ENCODE results near the gene ROBO4.
A peak's percentile ranks its signal among the peaks of the same experiment; 100 is the strongest.

The ROBO4 gene

GRCh38 chr11:124839128-124839971 is 58.3 kb downstream of the ROBO4 start:
- no peak for DNase-seq

- DNase-seq: no peak
These were observed 58.9 kb downstream of the ROBO4 start for GRCh38 chr11:124838805-124839127.

DNA sequence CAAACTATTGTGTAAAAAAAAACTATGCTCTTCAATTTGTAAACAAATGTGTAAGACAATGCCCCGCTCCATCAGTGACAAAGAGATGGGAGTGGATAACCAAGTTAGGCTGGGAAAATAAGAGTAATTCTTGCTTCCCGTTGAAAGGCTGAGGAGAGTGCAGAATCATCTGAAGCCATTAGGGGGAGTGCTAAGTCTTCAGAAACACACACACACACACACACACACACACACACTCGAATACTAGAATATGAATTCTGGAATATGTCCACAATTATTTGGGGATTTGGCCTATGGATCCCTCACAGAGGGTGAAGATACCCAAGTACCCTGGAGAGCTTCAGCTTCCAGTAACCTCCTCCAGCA is 60.2 kb downstream of the ROBO4 start:
- DNase-seq: peak; percentile 27

DNA sequence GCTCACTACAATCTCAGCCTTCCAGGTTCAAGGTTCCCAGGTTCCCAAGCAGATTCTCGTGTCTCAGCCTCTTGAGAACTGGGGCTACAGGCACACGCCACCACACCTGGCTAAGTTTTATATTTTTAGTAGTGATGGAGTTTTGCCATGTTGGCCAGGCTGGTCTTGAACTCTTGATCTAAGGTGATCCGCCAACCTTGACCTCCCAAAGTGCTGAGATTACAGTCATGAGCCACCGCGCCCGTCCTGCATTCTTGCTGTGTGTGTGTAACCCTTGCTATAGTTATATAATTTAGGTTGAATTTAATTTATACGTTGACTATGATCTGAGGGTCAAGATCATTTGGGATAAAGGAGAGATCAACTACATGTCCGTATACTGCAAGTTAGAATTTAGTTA is 61.7 kb downstream of the ROBO4 start:
- DNase-seq: no peak

DNA sequence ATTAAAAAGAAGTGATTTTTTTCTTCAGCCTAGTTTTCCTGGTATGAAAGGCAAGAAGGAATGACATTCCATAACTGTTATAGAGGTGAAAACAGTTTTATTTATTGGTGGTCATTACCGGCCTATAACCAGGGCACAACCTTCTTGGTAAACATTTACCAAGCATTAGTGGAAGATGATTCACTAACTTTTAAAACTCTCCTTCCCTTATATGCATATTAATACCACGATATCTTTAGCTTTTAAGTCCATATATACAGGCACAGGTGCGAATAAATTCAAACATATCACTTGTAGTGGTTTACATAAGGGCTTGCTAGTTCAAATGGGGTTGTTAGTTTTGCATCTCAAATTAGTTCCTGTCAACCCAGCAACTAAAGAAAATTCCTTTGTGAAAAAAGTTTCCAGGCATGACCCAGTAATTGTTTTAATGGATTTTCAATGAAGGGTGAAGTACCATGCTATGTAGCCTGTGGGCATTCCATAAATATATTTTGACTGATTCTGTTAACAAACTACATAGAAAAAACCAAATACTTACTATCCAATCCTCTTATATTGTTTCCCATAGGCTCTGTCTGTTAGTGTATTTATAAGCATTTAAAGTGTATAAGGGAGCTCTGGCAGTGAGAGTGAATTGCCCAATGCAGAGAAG is 63.0 kb downstream of the ROBO4 start:
- no peak for DNase-seq

Measured in CD4-positive, alpha-beta T cell treated with Interleukin-12 subunit alpha and Interleukin-12 subunit beta, for 1 hour (primary cell).